IMR-90 (cell line): ENCODE results near the gene EPHA6. TPM values are rescaled to one million over a fixed set of nuclear protein-coding genes. Genes with fewer than 3 reads are reported as not detected.

Experiments
- ATAC-seq: fragments of 200-7000 bp; cut with Tn5 transposase; 2 replicates; pipeline ENCODE4 v1.9.1; 2020; ENCODE audit warnings: low read depth, mild to moderate bottlenecking, moderate library complexity
- BruUV-seq: library from RNA; stranded (reverse); fragments of 400-500 nt; replicated peaks from 2 replicates; lab custom pipeline; 2021; lab: Mats Ljungman, UMichigan
- CTCF ChIA-PET: fragments of 300-600 bp; formaldehyde crosslinking; extraction: SDS; loops from one replicate; lab custom pipeline; 2021; ENCODE audit warnings: antibody characterized with exemption; lab: Yijun Ruan, JAX
- POLR2A ChIA-PET: fragments of 300-600 bp; sonication (Branson Sonifier 250); formaldehyde crosslinking; loops from one replicate; lab custom pipeline; 2022; ENCODE audit warnings: antibody characterized with exemption; ENCODE audit not compliant: unreplicated experiment; lab: Charles Lee
- DNase-seq: peaks from one replicate; pipeline ENCODE4 v3.0.0; 2013
- H2AFZ ChIP-seq: replicated peaks from 2 replicates; pipeline ENCODE3; 2013; ENCODE audit warnings: low read length, mild to moderate bottlenecking; ENCODE audit not compliant: poor library complexity
- H2AK5ac ChIP-seq: 2 replicates; pipeline ENCODE4 v1.6.1; 2013; ENCODE audit warnings: low read depth, low read length, inconsistent platforms
- H2AK9ac ChIP-seq: replicated peaks from 2 replicates; pipeline ENCODE3; 2013; ENCODE audit warnings: mild to moderate bottlenecking, low read depth, low read length, moderate library complexity; ENCODE audit not compliant: poor library complexity
- H2BK120ac ChIP-seq: 2 replicates; pipeline ENCODE4 v1.6.1; 2013; ENCODE audit warnings: low read depth, low read length, inconsistent platforms
- H2BK15ac ChIP-seq: 3 replicates; pipeline ENCODE4 v1.6.1; 2013; ENCODE audit warnings: low read depth, low read length, inconsistent platforms
- H2BK20ac ChIP-seq: 2 replicates; pipeline ENCODE4 v1.6.1; 2013; ENCODE audit warnings: low read depth, mild to moderate bottlenecking, inconsistent platforms, low read length, moderate library complexity
- H2BK5ac ChIP-seq: 2 replicates; pipeline ENCODE4 v1.6.1; 2013; ENCODE audit warnings: mild to moderate bottlenecking, low read depth, low read length, inconsistent platforms; ENCODE audit not compliant: poor library complexity, severe bottlenecking
- H3K14ac ChIP-seq: replicated peaks from 2 replicates; pipeline ENCODE4 v1.6.1; 2013; ENCODE audit warnings: low read depth, low read length, inconsistent platforms
- H3K18ac ChIP-seq: 2 replicates; pipeline ENCODE4 v1.6.1; 2013; ENCODE audit warnings: low read depth, low read length, control low read depth
- H3K23ac ChIP-seq: 2 replicates; pipeline ENCODE4 v1.6.1; 2013; ENCODE audit warnings: low read depth, low read length, inconsistent platforms
- H3K27ac ChIP-seq: 2 replicates; pipeline ENCODE4 v1.5.1; 2013; ENCODE audit warnings: mild to moderate bottlenecking, control low read depth, low read length; ENCODE audit not compliant: insufficient read depth
- H3K27me3 ChIP-seq: 2 replicates; pipeline ENCODE4 v1.6.1; 2013; ENCODE audit warnings: low read length; ENCODE audit not compliant: control insufficient read depth, insufficient read depth
- H3K36me3 ChIP-seq: 2 replicates; pipeline ENCODE4 v1.6.1; 2013; ENCODE audit warnings: low read length, mixed read lengths; ENCODE audit not compliant: control insufficient read depth, insufficient read depth
- H3K4ac ChIP-seq: 2 replicates; pipeline ENCODE4 v1.6.1; 2013; ENCODE audit warnings: low read depth, low read length, inconsistent platforms
- H3K4me1 ChIP-seq: 2 replicates; pipeline ENCODE4 v1.6.1; 2013; ENCODE audit warnings: low read length, mixed read lengths; ENCODE audit not compliant: control insufficient read depth, insufficient read depth
- H3K4me2 ChIP-seq: 2 replicates; pipeline ENCODE4 v1.6.1; 2013; ENCODE audit warnings: low read depth, mild to moderate bottlenecking, control low read depth, low read length, moderate library complexity
- H3K4me3 ChIP-seq: 2 replicates; pipeline ENCODE4 v1.5.1; 2013; ENCODE audit warnings: low read depth, mild to moderate bottlenecking, control low read depth, low read length, moderate library complexity; ENCODE audit not compliant: insufficient read depth
- H3K56ac ChIP-seq: 2 replicates; pipeline ENCODE4 v1.6.1; 2013; ENCODE audit warnings: low read length, inconsistent platforms; ENCODE audit not compliant: insufficient read depth; ENCODE audit errors: extremely low read depth
- H3K79me1 ChIP-seq, 2 experiments: 2 replicates each; pipeline ENCODE4 v1.6.1; 2013; ENCODE audit warnings: low read length in 2 of 2, inconsistent platforms in 1 of 2, low read depth in 1 of 2
- H3K9ac ChIP-seq: 2 replicates; pipeline ENCODE4 v1.6.1; 2013; ENCODE audit warnings: low read depth, low read length, control low read depth
- H3K9me1 ChIP-seq: 2 replicates; pipeline ENCODE4 v1.6.1; 2013; ENCODE audit warnings: low read length, inconsistent platforms; ENCODE audit not compliant: insufficient read depth
- H3K9me3 ChIP-seq: 2 replicates; pipeline ENCODE4 v1.6.1; 2013; ENCODE audit warnings: low read length; ENCODE audit not compliant: control insufficient read depth, insufficient read depth
- H4K20me1 ChIP-seq: 2 replicates; pipeline ENCODE4 v1.6.1; 2013; ENCODE audit warnings: low read length, inconsistent platforms; ENCODE audit not compliant: insufficient read depth
- H4K5ac ChIP-seq: 2 replicates; pipeline ENCODE4 v1.6.1; 2013; ENCODE audit warnings: mild to moderate bottlenecking, low read depth, low read length, control low read depth
- H4K8ac ChIP-seq, 2 experiments: 2 replicates each; pipeline ENCODE4 v1.6.1; 2013; ENCODE audit warnings: low read depth in 2 of 2, low read length in 2 of 2, control low read depth in 1 of 2, inconsistent platforms in 1 of 2
- H4K91ac ChIP-seq: 2 replicates; pipeline ENCODE4 v1.6.1; 2013; ENCODE audit warnings: low read depth, low read length, inconsistent platforms; ENCODE audit not compliant: insufficient read depth
- MAFK ChIP-seq: IDR thresholded peaks from 2 replicates; pipeline ENCODE4 v1.6.1; 2012; ENCODE audit warnings: low read depth, low read length, improper control_type of control experiment
- POLR2A ChIP-seq: IDR thresholded peaks from 2 replicates; pipeline ENCODE4 v1.6.1; 2012; ENCODE audit warnings: mild to moderate bottlenecking, low read depth, low read length
- WGBS, 2 experiments: methylation state at CpG; one replicate each; pipeline versions ENCODE4 v1.1.5 to v1.1.7; 2013; ENCODE audit warnings: missing lambda C conversion rate in 2 of 2; ENCODE audit not compliant: insufficient read length in 1 of 2; ENCODE audit errors: extremely low coverage in 2 of 2; 5-methylcytosine and 5-hydroxymethylcytosine counted together
- dilution Hi-C: fragments of 300-500 bp; cut with HindIII; formaldehyde crosslinking; loops from one replicate; pipeline ENCODE4 v1.14.3; 2018; ENCODE audit warnings: low sequenced_read_pairs; ENCODE audit not compliant: unreplicated experiment
- in situ Hi-C: fragments of 300-500 bp; cut with MboI; formaldehyde crosslinking; loops from 3 replicates; pipeline ENCODE4 v1.14.3; 2019; ENCODE audit warnings: low sequenced_read_pairs, inconsistent platforms, mixed read lengths
- intact Hi-C: fragments of 100-400 bp; cut with micrococcal nuclease; formaldehyde crosslinking; loops from 2 replicates; pipeline ENCODE4 v1.10.0; 2022
- polyA plus RNA-seq, 3 experiments: library from polyadenylated mRNA; depleted of rRNA; stranded (reverse); fragments of >200 nt; gene quantifications; 2 replicates each; pipeline ENCODE4 v1.2.3, GENCODE V29; 2012; ENCODE audit warnings: low replicate concordance in 1 of 3
- total RNA-seq: library from RNA; depleted of rRNA; stranded (reverse); fragments of >200 nt; gene quantifications from 2 replicates; pipeline ENCODE4 v1.2.3, GENCODE V29; 2012

EPHA6 gene
- total and polyA plus RNA-seq, 2 of the 4 experiments (the other 2 are of a cell fraction), result not detected

DNA sequence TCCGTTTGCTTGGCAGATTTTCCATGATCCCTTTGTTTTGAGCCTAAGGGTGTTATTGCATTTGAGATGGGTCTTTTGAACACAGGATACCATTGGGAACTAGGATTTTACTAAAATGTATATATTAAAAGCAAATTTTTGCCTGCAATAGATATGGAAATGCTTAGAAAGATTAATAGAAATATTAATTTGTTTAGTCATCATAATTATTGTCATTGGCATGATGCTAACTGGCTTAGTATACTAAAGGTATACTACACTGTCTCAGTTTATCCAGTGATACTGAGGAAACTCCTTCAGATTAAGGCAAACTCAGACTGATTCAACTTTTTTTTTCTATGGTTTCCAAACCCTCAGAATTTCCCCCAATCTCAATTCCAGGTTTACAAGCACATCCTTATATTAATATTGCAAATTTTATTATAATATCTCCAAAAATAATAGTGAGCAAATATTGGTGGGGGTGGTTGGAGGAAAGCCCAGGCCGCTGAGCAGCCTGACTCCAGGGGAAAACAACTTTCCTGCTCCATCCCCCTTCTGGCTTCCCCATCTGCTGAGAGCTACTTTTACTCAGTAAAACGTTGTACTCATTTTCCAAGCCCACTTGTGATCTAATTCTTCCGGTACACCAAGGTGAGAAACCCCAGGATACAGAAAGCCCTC, 291.7 kb downstream of the EPHA6 start:
- no peak for DNase-seq
- Histone ChIP-seq H3K27ac (no peak overlapping the region), H2AK9ac (no peak overlapping the region), H3K4me2 (no peak overlapping the region), H4K91ac (no peak overlapping the region), H3K23ac (no peak overlapping the region), H4K5ac (no peak overlapping the region), H2AK5ac (no peak overlapping the region), H4K20me1 (no peaks in the 10 kb centered on the region), H2BK120ac (no peak overlapping the region), H3K36me3 (no peaks in the 10 kb centered on the region), H3K14ac (no peak overlapping the region), H3K18ac (no peak overlapping the region), H3K4ac (no peak overlapping the region), H3K79me1 (no peaks in the 10 kb centered on the region), H3K9me1 (no peaks in the 10 kb centered on the region), H3K27me3 (no peaks in the 10 kb centered on the region), H2BK20ac (no peak overlapping the region), H4K8ac (no peak overlapping the region), H2BK5ac (no peak overlapping the region), H3K9ac (no peak overlapping the region), H3K4me3 (no peak overlapping the region), H2BK15ac (no peak overlapping the region), H3K56ac (no peak overlapping the region), H3K4me1 (no peaks in the 10 kb centered on the region), H2AFZ (no peak overlapping the region), H3K9me3 (peaks cover 2% of the 10 kb centered on the region)
- in situ Hi-C loops (no loop called here), dilution Hi-C loops (no loop called here), intact Hi-C loops (no loop called here)
- no TSS peak for BruUV-seq
- ChIA-PET POLR2A (no interaction called here), CTCF (no interaction called here)
- 80% methylated on average over 1 of the region's 4 CpGs; no CpG with 5 or more reads in 1 of the 2 experiments for WGBS, 2 experiments
- peak; percentile 51 for TF ChIP-seq MAFK
- no peak for TF ChIP-seq POLR2A
- no peak for ATAC-seq
